GM12878 (cell line): ENCODE measurements around the gene ARHGAP15. TPM values are rescaled to one million over a fixed set of nuclear protein-coding genes. Genes with fewer than 3 reads are reported as not detected.

ENCODE experiments used
- ATAC-seq: fragments of 200-7000 bp; cut with Tn5 transposase; 3 replicates; pipeline ENCODE4 v1.9.1; 2020; ENCODE audit warnings: mild to moderate bottlenecking, moderate library complexity
- BruUV-seq: library from RNA; stranded (reverse); fragments of 400-500 nt; replicated peaks from 2 replicates; lab custom pipeline; 2021; lab: Mats Ljungman, UMichigan
- CTCF ChIA-PET: fragments of 300-600 bp; sonication (Branson Sonifier 250); formaldehyde crosslinking; extraction: SDS; loops from one replicate; lab custom pipeline; 2021; ENCODE audit warnings: inconsistent platforms; lab: Yijun Ruan, JAX
- POLR2A ChIA-PET: fragments of 350-600 bp; formaldehyde crosslinking; extraction: SDS; loops from one replicate; lab custom pipeline; 2021; ENCODE audit warnings: inconsistent platforms; lab: Charles Lee
- RAD21 ChIA-PET: fragments of 300-600 bp; sonication (Branson Sonifier 250); formaldehyde crosslinking; loops from one replicate; lab custom pipeline; 2023; ENCODE audit warnings: antibody characterized with exemption; ENCODE audit not compliant: unreplicated experiment; lab: Charles Lee
- SMC1A ChIA-PET: fragments of 300-600 bp; sonication (Branson Sonifier 250); formaldehyde crosslinking; loops from one replicate; lab custom pipeline; 2023; ENCODE audit not compliant: unreplicated experiment, uncharacterized antibody; lab: Charles Lee
- DNase-seq: peaks from one replicate; pipeline ENCODE4 v3.0.0-alpha.2; 2011; ENCODE audit warnings: low read depth, low spot score
- FAIRE-seq: peaks from 3 replicates; lab custom pipeline; 2011; peaks lifted over from hg19 to GRCh38; lab: Jason Lieb, UNC
- H2AFZ ChIP-seq: 2 replicates; pipeline ENCODE4 v1.6.0; 2011; ENCODE audit warnings: low read depth, low read length, control low read depth; ENCODE audit not compliant: control insufficient read depth
- H3K27ac ChIP-seq: 2 replicates; pipeline ENCODE4 v1.5.1; 2011; ENCODE audit warnings: control low read depth; ENCODE audit not compliant: control insufficient read depth, insufficient read depth
- H3K27me3 ChIP-seq, 2 experiments: replicated peaks in 1 of 2; 2 replicates each; pipeline versions ENCODE4 v1.6.0 to v1.6.1; 2011; ENCODE audit warnings: low read length in 1 of 2; ENCODE audit not compliant: control insufficient read depth in 2 of 2, insufficient read depth in 2 of 2
- H3K36me3 ChIP-seq, 2 experiments: 2 replicates each; pipeline ENCODE4 v1.5.1; 2011; ENCODE audit warnings: low read length in 1 of 2; ENCODE audit not compliant: control insufficient read depth in 2 of 2, insufficient read depth in 2 of 2
- H3K4me1 ChIP-seq: 2 replicates; pipeline ENCODE4 v1.6.1; 2011; ENCODE audit warnings: mild to moderate bottlenecking, low read length, moderate library complexity, mixed read lengths; ENCODE audit not compliant: control insufficient read depth, insufficient read depth
- H3K4me2 ChIP-seq: 2 replicates; pipeline ENCODE4 v1.6.0; 2011; ENCODE audit warnings: control low read depth; ENCODE audit not compliant: control insufficient read depth, insufficient read depth
- H3K4me3 ChIP-seq: fragments of 200-600 bp; sonication (generic); 2 replicates; pipeline ENCODE4 v1.5.1; 2016
- H3K79me2 ChIP-seq: 2 replicates; pipeline ENCODE4 v1.6.0; 2011; ENCODE audit warnings: low read length; ENCODE audit not compliant: control insufficient read depth, insufficient read depth
- H3K9ac ChIP-seq: 2 replicates; pipeline ENCODE4 v1.8.0; 2011; ENCODE audit warnings: low read length, control low read depth, mixed read lengths; ENCODE audit not compliant: control insufficient read depth, insufficient read depth
- H3K9me3 ChIP-seq: replicated peaks from 3 replicates; pipeline ENCODE4 v1.5.1; 2011; ENCODE audit warnings: mild to moderate bottlenecking, low read length; ENCODE audit not compliant: control insufficient read depth, insufficient read depth
- H4K20me1 ChIP-seq: 2 replicates; pipeline ENCODE4 v1.6.0; 2011; ENCODE audit not compliant: control insufficient read depth, insufficient read depth
- BMI1 ChIP-seq: fragments of 450-650 bp; IDR thresholded peaks from 2 replicates; pipeline ENCODE4 v1.6.1; 2016; ENCODE audit warnings: mild to moderate bottlenecking, moderate library complexity, borderline replicate concordance
- CBX5 ChIP-seq: sonication (generic); IDR thresholded peaks from 2 replicates; pipeline ENCODE4 v1.6.1; 2016; ENCODE audit warnings: low read depth, moderate library complexity, mild to moderate bottlenecking, inconsistent platforms
- MYB ChIP-seq: fragments of 150-350 bp; IDR thresholded peaks from 2 replicates; pipeline ENCODE4 v1.6.1; 2014; ENCODE audit warnings: mild to moderate bottlenecking, low read depth, low read length, borderline replicate concordance
- WGBS: methylation state at CpG from one replicate; pipeline ENCODE4 v1.1.6; 2016; ENCODE audit warnings: low lambda C conversion rate; ENCODE audit not compliant: insufficient replicate concordance, insufficient coverage; ENCODE audit errors: missing lambda C conversion rate; 5-methylcytosine and 5-hydroxymethylcytosine counted together
- in situ Hi-C: fragments of 300-500 bp; cut with MboI; formaldehyde crosslinking; loops from 9 replicates; pipeline ENCODE4 v1.14.3; 2018; ENCODE audit warnings: mixed read lengths
- intact Hi-C: fragments of 100-400 bp; cut with micrococcal nuclease; formaldehyde crosslinking; loops from one replicate; pipeline ENCODE4 v1.14.2; 2022; ENCODE audit not compliant: unreplicated experiment
- polyA plus RNA-seq, 11 experiments: library from polyadenylated mRNA; depleted of rRNA in 4 of 11; unstranded in 6 of 11; stranded (reverse) in 5 of 11; fragments of >200 nt; fragmentation: Nextera tagmentation in 4 of 11; fragmentation: Illumina TruSeq in 1 of 11; extraction: Ambion mirVana in 4 of 11; extraction: Trizol in 1 of 11; gene quantifications; 1 replicate in 1 of 11; 2 replicates in 10 of 11; pipeline versions ENCODE4 v1.2.1 to v1.2.3, GENCODE V29; 2011 to 2016; ENCODE audit warnings: inconsistent platforms in 2 of 11, missing spikeins in 2 of 11, low read depth in 1 of 11
- total RNA-seq, 4 experiments: library from RNA; depleted of rRNA in 3 of 4; stranded (reverse); fragments of >200 nt in 3 of 4; fragmentation: Illumina TruSeq in 1 of 4; extraction: Trizol in 1 of 4; gene quantifications; 2 replicates each; pipeline versions ENCODE4 v1.2.1 to v1.2.3, GENCODE V29; 2013 to 2021

Gene ARHGAP15
- total and polyA plus RNA-seq, 10 of the 15 experiments (the other 5 are each of a cell fraction or from before 2014, with no cell fraction given), result 38.0 to 92.6 (median 66.7) TPM

GRCh38 chr2:143258126-143258892, 129.1 kb downstream of the ARHGAP15 start:
- in situ Hi-C loops (loop anchor here (5.0 kb wide), 1 partner anchor 146 kb away; no protein-coding TSS in a partner anchor), intact Hi-C loops (loop anchor here (2.0 kb wide), 1 partner anchor 36 kb away; no protein-coding TSS in a partner anchor)
- ChIA-PET POLR2A (interaction anchor here (1.3 kb wide), 1 partner anchor 132 kb away, joined by 3 read pairs; no protein-coding TSS in a partner anchor), CTCF (interaction anchor here (0.6 to 8.6 kb wide), 49 partner anchors 9 to 628 kb away, joined by 3 to 187 read pairs (median 7); partner anchors contain the start of gene ARHGAP15), SMC1A (interaction anchor here (0.6 to 8.7 kb wide), 26 partner anchors 8 to 690 kb away, joined by 3 to 164 read pairs (median 4); no protein-coding TSS in a partner anchor), RAD21 (interaction anchor here (0.6 to 9.5 kb wide), 13 partner anchors 19 to 572 kb away, joined by 3 to 115 read pairs (median 7); partner anchors contain the start of gene ARHGAP15)
- H3K36me3 ChIP-seq, result peaks cover 2 to 4% of the 10 kb centered on the region in 2 experiments; a peak in 2 of 4 replicates
- WGBS, result 79% methylated on average over 3 of the region's 3 CpGs
- H3K4me1 ChIP-seq, result peaks cover 17% of the 10 kb centered on the region; the same call in 1 of the 2 replicates
- H3K27ac ChIP-seq, result peak overlapping the region; percentile 52; the same call in 1 of the 2 replicates
- H3K79me2 ChIP-seq, result no peaks in the 10 kb centered on the region; the same call in 1 of the 2 replicates
- peak overlapping the region; percentile 35 for H3K4me2 ChIP-seq
- H3K27me3 ChIP-seq, result no peaks in the 10 kb centered on the region
- no TSS peak for BruUV-seq
- H3K4me3 ChIP-seq, result no peak overlapping the region
- H4K20me1 ChIP-seq, result no peaks in the 10 kb centered on the region
- H3K9ac ChIP-seq, result no peak overlapping the region
- peak; percentile 55 for ATAC-seq
- peak overlapping the region; percentile 19 for H2AFZ ChIP-seq
- TF ChIP-seq MYB (no peak), BMI1 (no peak), CBX5 (no peak)
- peaks cover 2% of the 10 kb centered on the region; the same call in 1 of the 3 replicates for H3K9me3 ChIP-seq
- DNase-seq, result no peak
- FAIRE-seq, result peak; percentile 68
